Spinal cord (tissue), 10 donors: Measurements from ENCODE around the gene PRKCZ. TPM values are rescaled to one million over a fixed set of nuclear protein-coding genes. Genes with fewer than 3 reads are reported as not detected.
A peak's percentile ranks its signal among the peaks of the same experiment; 100 is the strongest.
"Not testable (repeated sequence)": the region's sequence is repeated elsewhere in the genome, so short reads cannot be mapped to it uniquely, and the experiment has no call there.

Source experiments
- DNase-seq, 6 donors: peaks; one replicate each; pipeline versions ENCODE4 v3.0.0 to v3.0.0-alpha.2; 2013 to 2015; ENCODE audit warnings: low spot score in 6 of 6, low read depth in 4 of 6
- H3K27ac ChIP-seq: one replicate; pipeline ENCODE4 v1.5.1; 2013; ENCODE audit warnings: low read depth, low read length, control low read depth
- H3K27me3 ChIP-seq: one replicate; pipeline ENCODE4 v1.6.1; 2013; ENCODE audit warnings: low read length; ENCODE audit not compliant: control insufficient read depth, insufficient read depth
- H3K36me3 ChIP-seq: one replicate; pipeline ENCODE4 v1.6.1; 2013; ENCODE audit warnings: low read length; ENCODE audit not compliant: control insufficient read depth, insufficient read depth
- H3K4me1 ChIP-seq: one replicate; pipeline ENCODE4 v1.6.1; 2013; ENCODE audit warnings: low read length; ENCODE audit not compliant: control insufficient read depth, insufficient read depth
- H3K4me3 ChIP-seq: one replicate; pipeline ENCODE4 v1.5.1; 2013; ENCODE audit warnings: low read depth, low read length, control low read depth
- H3K9me3 ChIP-seq: one replicate; pipeline ENCODE4 v1.6.1; 2013; ENCODE audit warnings: low read length; ENCODE audit not compliant: control insufficient read depth, insufficient read depth
- WGBS: methylation state at CpG from one replicate; pipeline ENCODE4 v1.1.5; 2013; ENCODE audit warnings: missing lambda C conversion rate; ENCODE audit not compliant: insufficient coverage; 5-methylcytosine and 5-hydroxymethylcytosine counted together
- polyA plus RNA-seq, 2 donors: library from polyadenylated mRNA; unstranded; fragments of 120-200 nt; gene quantifications; one replicate each; pipeline ENCODE4 v1.2.1, GENCODE V29; 2013; ENCODE audit not compliant: insufficient read length in 2 of 2
- total RNA-seq, 2 donors: library from RNA; depleted of rRNA in 1 of 2; stranded (reverse); fragments of 120-200 nt in 1 of 2; fragments of >200 nt in 1 of 2; gene quantifications; one replicate each; pipeline versions ENCODE4 v1.2.3 to v1.2.4, GENCODE V29; 2013 to 2014
- donor health status: healthy.

PRKCZ gene
- total and polyA plus RNA-seq, 4 donors, result 33.2 to 131 (median 93.1) TPM

GRCh38 chr1:2137257-2138121 is 87.3 kb downstream of the PRKCZ start:
- Histone ChIP-seq H3K27ac (peak overlapping the region; percentile 54), H3K36me3 (peaks cover 26% of the 10 kb centered on the region), H3K9me3 (no peaks in the 10 kb centered on the region), H3K4me1 (peaks cover 72% of the 10 kb centered on the region), H3K27me3 (no peaks in the 10 kb centered on the region), H3K4me3 (no peak overlapping the region)
- no peak for DNase-seq
- 64% methylated on average over 26 of the region's 29 CpGs for WGBS

DNA sequence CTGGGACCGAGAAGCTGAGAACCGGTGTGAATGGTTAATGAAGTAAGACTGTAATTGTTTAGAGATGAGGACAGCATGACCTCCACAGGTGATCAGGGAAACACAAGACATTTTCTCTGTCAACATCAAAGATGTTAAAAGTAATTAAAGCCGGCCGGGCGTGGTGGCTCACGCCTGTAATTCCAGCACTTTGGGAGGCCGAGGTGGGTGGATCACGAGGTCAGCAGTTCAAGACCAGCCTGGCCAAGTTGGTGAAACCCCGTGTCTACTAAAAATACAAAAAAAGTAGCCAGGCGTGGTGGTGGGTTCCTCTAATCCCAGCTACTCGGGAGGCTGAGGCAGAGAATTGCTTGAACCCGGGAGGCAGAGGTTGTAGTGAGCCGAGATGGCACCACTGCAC is 88.9 kb downstream of the PRKCZ start:
- not testable (repeated sequence) for H3K27me3 ChIP-seq, H3K27ac ChIP-seq, H3K4me3 ChIP-seq, H3K9me3 ChIP-seq
- peak in 1 of 6 donors; percentile 18 for DNase-seq
- Histone ChIP-seq H3K4me1 (peaks cover 57% of the 10 kb centered on the region), H3K36me3 (peaks cover 35% of the 10 kb centered on the region)
- 73% methylated on average over 9 of the region's 13 CpGs for WGBS

- 80% methylated on average over 1 of the region's 4 CpGs for WGBS
- DNase-seq, result no peak
- H3K36me3 ChIP-seq, result peaks cover 44% of the 10 kb centered on the region
- no peaks in the 10 kb centered on the region for H3K9me3 ChIP-seq
- H3K27me3 ChIP-seq, result no peaks in the 10 kb centered on the region
- no peak overlapping the region for H3K4me3 ChIP-seq
- no peak overlapping the region for H3K27ac ChIP-seq
- H3K4me1 ChIP-seq, result peaks cover 38% of the 10 kb centered on the region
Measured at GRCh38 chr1:2141025-2141424, 90.8 kb downstream of the PRKCZ start.

GRCh38 chr1:2143814-2144500 is 93.7 kb downstream of the PRKCZ start:
- DNase-seq, result no peak
- no peak overlapping the region for H3K27ac ChIP-seq
- H3K27me3 ChIP-seq, result no peaks in the 10 kb centered on the region
- H3K4me3 ChIP-seq, result no peak overlapping the region
- 93% methylated on average over 29 of the region's 30 CpGs for WGBS
- H3K9me3 ChIP-seq, result no peaks in the 10 kb centered on the region
- H3K36me3 ChIP-seq, result peaks cover 51% of the 10 kb centered on the region
- peaks cover 9% of the 10 kb centered on the region for H3K4me1 ChIP-seq

- peaks cover 58% of the 10 kb centered on the region for H3K36me3 ChIP-seq
- H3K4me3 ChIP-seq, result no peak overlapping the region
- peaks cover 13% of the 10 kb centered on the region for H3K4me1 ChIP-seq
- no peaks in the 10 kb centered on the region for H3K27me3 ChIP-seq
- H3K9me3 ChIP-seq, result no peaks in the 10 kb centered on the region
- DNase-seq, result no peak
- WGBS, result 93% methylated on average over 15 of the region's 15 CpGs
- no peak overlapping the region for H3K27ac ChIP-seq
Measured at GRCh38 chr1:2144501-2145090, 94.4 kb downstream of the PRKCZ start.

DNA sequence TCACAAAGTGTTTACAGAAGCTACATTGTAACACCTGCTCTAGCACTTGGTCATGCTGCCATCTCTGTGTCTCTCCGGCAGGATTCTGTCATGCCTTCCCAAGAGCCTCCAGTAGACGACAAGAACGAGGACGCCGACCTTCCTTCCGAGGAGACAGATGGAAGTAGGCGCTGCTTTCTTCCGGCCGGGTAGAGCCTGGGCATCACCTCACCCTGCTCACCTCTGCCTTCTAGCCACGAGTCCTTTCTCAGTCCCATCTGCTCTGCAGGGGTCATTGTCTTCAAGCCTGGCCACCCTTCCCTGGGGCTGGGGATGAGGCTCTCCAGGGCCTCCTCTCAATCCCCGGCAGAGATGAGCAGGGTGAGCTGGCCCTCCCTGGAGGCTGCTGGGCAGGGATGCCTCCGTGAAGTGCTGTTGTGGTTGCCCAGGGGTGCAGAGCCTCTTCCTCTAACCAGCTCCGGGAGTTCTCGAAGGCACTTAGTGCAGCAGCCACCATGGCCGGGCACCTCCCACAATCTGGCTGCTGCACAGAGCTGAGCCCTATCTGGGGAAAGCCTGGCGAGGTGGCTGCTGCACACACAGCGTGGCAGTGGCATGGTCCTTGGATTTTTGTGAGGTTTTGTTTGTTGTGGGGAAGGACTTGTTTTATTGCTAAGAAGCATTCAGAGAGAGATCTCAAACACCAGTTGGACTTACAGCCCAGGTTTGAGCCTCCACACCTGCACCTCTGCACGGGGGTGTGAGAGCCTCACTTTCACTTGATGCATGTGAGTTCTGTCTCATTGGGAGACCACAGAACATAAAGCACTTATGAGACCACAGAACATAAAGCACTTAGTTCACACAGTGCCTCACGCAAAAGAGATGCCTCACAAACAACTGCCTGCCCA is 96.0 kb downstream of the PRKCZ start:
- H3K36me3 ChIP-seq, result peaks cover 71% of the 10 kb centered on the region
- H3K27ac ChIP-seq, result no peak overlapping the region

DNA sequence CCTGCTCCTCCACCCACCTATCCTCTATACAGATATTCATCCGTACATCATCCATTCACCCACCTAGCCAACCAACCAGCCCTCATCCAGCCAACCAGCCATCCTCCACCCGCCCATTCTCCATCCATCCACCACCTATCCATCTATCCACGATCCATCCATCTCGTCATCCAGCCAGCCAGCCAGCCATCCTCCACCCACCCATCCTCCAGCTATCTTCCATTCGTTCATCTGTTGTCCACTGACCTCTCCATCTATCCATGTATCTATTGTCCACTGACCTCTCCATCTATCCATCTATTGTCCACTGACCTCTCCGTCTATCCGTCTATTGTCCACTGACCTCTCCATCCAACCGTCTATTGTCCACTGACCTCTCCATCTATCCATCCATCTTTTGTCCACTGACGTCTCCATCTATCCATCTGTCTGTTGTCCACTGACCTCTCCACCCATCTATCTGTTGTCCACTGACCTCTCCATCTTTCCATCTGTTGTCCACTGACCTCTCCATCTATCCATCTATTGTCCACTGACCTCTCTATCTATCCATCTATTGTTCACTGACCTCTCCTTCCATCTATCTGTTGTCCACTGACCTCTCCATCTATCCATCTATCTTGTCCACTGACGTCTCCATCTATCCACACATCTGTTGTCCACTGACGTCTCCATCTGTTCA is 96.8 kb downstream of the PRKCZ start:
- H3K9me3 ChIP-seq, result no peaks in the 10 kb centered on the region
- no peaks in the 10 kb centered on the region for H3K27me3 ChIP-seq
- DNase-seq, result no peak
- H3K4me3 ChIP-seq, result no peak overlapping the region
- peaks cover 78% of the 10 kb centered on the region for H3K36me3 ChIP-seq
- no peak overlapping the region for H3K27ac ChIP-seq
- H3K4me1 ChIP-seq, result peaks cover 5% of the 10 kb centered on the region
- WGBS, result 95% methylated on average over 11 of the region's 11 CpGs

More for the DNA sequence above, 96.0 kb downstream of the PRKCZ start:
- Histone ChIP-seq H3K9me3 (no peaks in the 10 kb centered on the region), H3K4me3 (no peak overlapping the region), H3K27me3 (no peaks in the 10 kb centered on the region), H3K4me1 (peaks cover 5% of the 10 kb centered on the region)
- DNase-seq, result no peak
- 96% methylated on average over 19 of the region's 19 CpGs for WGBS

DNA sequence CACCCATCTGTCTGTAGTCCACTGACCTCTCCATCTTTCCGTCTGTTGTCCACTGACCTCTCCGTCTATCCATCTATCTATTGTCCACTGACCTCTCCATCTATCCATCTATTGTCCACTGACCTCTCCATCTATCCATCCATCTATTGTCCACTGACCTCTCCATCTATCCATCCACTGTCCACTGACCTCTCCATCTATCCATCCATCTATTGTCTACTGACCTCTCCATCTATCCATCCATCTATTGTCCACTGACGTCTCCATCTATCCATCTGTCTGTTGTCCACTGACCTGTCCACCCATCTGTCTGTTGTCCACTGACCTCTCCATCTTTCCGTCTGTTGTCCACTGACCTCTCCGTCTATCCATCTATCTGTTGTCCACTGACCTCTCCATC is 97.7 kb downstream of the PRKCZ start:
- peaks cover 74% of the 10 kb centered on the region for H3K36me3 ChIP-seq
- DNase-seq, H3K4me3 ChIP-seq, H3K9me3 ChIP-seq, H3K27ac ChIP-seq, H3K27me3 ChIP-seq, H3K4me1 ChIP-seq: not testable (repeated sequence)
- 88% methylated on average over 5 of the region's 5 CpGs for WGBS

- WGBS, result 88% methylated on average over 8 of the region's 14 CpGs
- H3K36me3 ChIP-seq, result peaks cover 81% of the 10 kb centered on the region
- H3K27me3 ChIP-seq, result no peaks in the 10 kb centered on the region
- H3K4me3 ChIP-seq, result no peak overlapping the region
- DNase-seq, result no peak
- peaks cover 5% of the 10 kb centered on the region for H3K4me1 ChIP-seq
- H3K27ac ChIP-seq, result no peak overlapping the region
- H3K9me3 ChIP-seq, result no peaks in the 10 kb centered on the region
Measured at GRCh38 chr1:2148691-2149090, 98.5 kb downstream of the PRKCZ start.
